SK-N-DZ (cell line): Measurements from ENCODE around the gene TEAD1.

Source experiments
- DNase-seq: peaks from one replicate; pipeline ENCODE4 v3.0.0-alpha.2; 2015; ENCODE audit warnings: low spot score

TEAD1 gene

GRCh38 chr11:12764187-12764914 lies 90.1 kb downstream of the TEAD1 start:
- no peak for DNase-seq

GRCh38 chr11:12765428-12765827 lies 91.2 kb downstream of the TEAD1 start:
- DNase-seq: no peak

GRCh38 chr11:12767027-12767426 lies 92.8 kb downstream of the TEAD1 start:
- DNase-seq: no peak

GRCh38 chr11:12767577-12767976 lies 93.4 kb downstream of the TEAD1 start:
- no peak for DNase-seq

GRCh38 chr11:12768726-12769673 lies 94.8 kb downstream of the TEAD1 start:
- DNase-seq: no peak

- DNase-seq: no peak
Observed at GRCh38 chr11:12769834-12770345, 95.7 kb downstream of the TEAD1 start.

- DNase-seq: no peak
Observed at GRCh38 chr11:12770435-12770834, 96.2 kb downstream of the TEAD1 start.

GRCh38 chr11:12770966-12771597 lies 96.9 kb downstream of the TEAD1 start:
- DNase-seq: no peak

- DNase-seq: no peak
Observed at GRCh38 chr11:12771875-12772274, 97.7 kb downstream of the TEAD1 start.

GRCh38 chr11:12772324-12772723 lies 98.1 kb downstream of the TEAD1 start:
- no peak for DNase-seq

GRCh38 chr11:12773591-12773990 lies 99.4 kb downstream of the TEAD1 start:
- no peak for DNase-seq

GRCh38 chr11:12775955-12776354 lies 101.7 kb downstream of the TEAD1 start:
- no peak for DNase-seq

- DNase-seq: no peak
Observed at GRCh38 chr11:12777208-12777874, 103.1 kb downstream of the TEAD1 start.

- DNase-seq: no peak
Observed at GRCh38 chr11:12778240-12778905, 104.2 kb downstream of the TEAD1 start.

GRCh38 chr11:12783765-12784164 lies 109.5 kb downstream of the TEAD1 start:
- no peak for DNase-seq

- no peak for DNase-seq
Observed at GRCh38 chr11:12784445-12784844, 110.2 kb downstream of the TEAD1 start.

- DNase-seq: peak; percentile 73
Observed at GRCh38 chr11:12784987-12785386, 110.8 kb downstream of the TEAD1 start.

GRCh38 chr11:12785901-12786300 lies 111.7 kb downstream of the TEAD1 start:
- DNase-seq: no peak

- DNase-seq: no peak
Observed at GRCh38 chr11:12786450-12786849, 112.2 kb downstream of the TEAD1 start.

- DNase-seq: peak; percentile 15
Observed at GRCh38 chr11:12786891-12787290, 112.7 kb downstream of the TEAD1 start.

GRCh38 chr11:12787847-12788246 lies 113.6 kb downstream of the TEAD1 start:
- DNase-seq: no peak
